ENCODE results near the gene SERPINF2.
A peak's percentile ranks its signal among the peaks of the same experiment; 100 is the strongest.

Gene SERPINF2

DNA sequence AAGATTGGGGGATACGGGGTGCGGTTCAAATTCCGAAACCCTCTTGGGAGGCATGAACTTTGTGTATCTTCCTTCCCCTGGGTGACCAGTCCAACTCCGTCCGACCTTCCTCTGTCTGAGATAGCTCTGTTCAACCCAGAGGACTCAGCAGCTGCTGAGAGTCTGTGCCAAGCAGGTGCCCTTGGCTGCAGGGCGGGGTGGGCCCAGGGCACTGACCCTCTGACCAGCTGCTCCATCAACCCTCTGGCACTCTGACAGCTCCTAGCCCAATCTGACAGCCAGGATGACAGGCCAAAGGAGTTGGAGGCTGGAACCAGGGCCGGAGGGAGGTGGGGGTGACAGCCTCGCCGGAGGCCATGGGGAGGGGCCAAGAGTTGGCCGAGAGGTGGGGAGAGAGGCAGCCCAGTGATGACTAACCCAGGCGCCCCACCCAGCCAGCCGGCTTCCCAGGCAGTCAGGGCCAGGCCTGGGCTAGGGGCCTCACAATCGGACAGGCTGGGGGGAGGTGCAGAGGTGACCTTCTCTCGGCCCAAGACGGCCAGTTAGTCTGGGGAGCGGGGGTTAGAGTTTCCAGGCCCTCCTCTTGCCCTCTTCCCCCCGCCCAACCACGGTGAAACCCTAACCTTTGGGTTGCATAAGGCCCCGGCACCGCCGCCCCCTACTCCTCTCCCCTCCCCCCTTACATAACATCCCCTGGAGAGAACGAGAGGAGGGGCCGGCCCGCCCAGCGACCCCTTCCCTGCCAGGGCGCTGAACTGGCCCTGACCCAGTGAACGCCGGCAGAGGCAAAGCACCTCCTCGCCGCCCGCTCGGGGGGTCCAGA lies 27.5 kb upstream of the SERPINF2 start:
- H3K9me3 Mint-ChIP-seq, result no peaks in the 10 kb centered on the region
- peaks cover 76% of the 10 kb centered on the region for H3K4me1 Mint-ChIP-seq
- peak overlapping the region; percentile 80 for H3K4me3 Mint-ChIP-seq
- H3K27ac Mint-ChIP-seq, result peak overlapping the region; percentile 83
- peak; percentile 56 for DNase-seq
- H3K27me3 Mint-ChIP-seq (ENCODE audit: low read depth, poor library complexity), result peaks cover 17% of the 10 kb centered on the region
- no peak for TF ChIP-seq CTCF (IDR thresholded peaks at IDR 0.05)
- no peaks in the 10 kb centered on the region for H3K36me3 Mint-ChIP-seq (ENCODE audit: low read depth)

GRCh38 chr17:1715803-1716075 lies 26.9 kb upstream of the SERPINF2 start:
- peak overlapping the region; percentile 83 for H3K4me3 Mint-ChIP-seq
- DNase-seq, result no peak
- H3K4me1 Mint-ChIP-seq, result peaks cover 77% of the 10 kb centered on the region
- no peak for TF ChIP-seq CTCF (IDR thresholded peaks at IDR 0.05)
- H3K36me3 Mint-ChIP-seq (ENCODE audit: low read depth), result no peaks in the 10 kb centered on the region
- peaks cover 15% of the 10 kb centered on the region for H3K27me3 Mint-ChIP-seq (ENCODE audit: low read depth, poor library complexity)
- peak overlapping the region; percentile 75 for H3K27ac Mint-ChIP-seq
- H3K9me3 Mint-ChIP-seq, result no peaks in the 10 kb centered on the region

GRCh38 chr17:1716076-1716911 lies 26.4 kb upstream of the SERPINF2 start:
- peak overlapping the region; percentile 100 for H3K27ac Mint-ChIP-seq
- H3K27me3 Mint-ChIP-seq (ENCODE audit: low read depth, poor library complexity), result peaks cover 10% of the 10 kb centered on the region
- peaks cover 73% of the 10 kb centered on the region for H3K4me1 Mint-ChIP-seq
- no peaks in the 10 kb centered on the region for H3K36me3 Mint-ChIP-seq (ENCODE audit: low read depth)
- TF ChIP-seq CTCF (IDR thresholded peaks at IDR 0.05), result no peak
- peak; percentile 100 for DNase-seq
- H3K4me3 Mint-ChIP-seq, result peak overlapping the region; percentile 92
- H3K9me3 Mint-ChIP-seq, result no peaks in the 10 kb centered on the region

- Mint-ChIP-seq H3K9me3 (no peaks in the 10 kb centered on the region), H3K4me3 (peak overlapping the region; percentile 92), H3K4me1 (peaks cover 65% of the 10 kb centered on the region), H3K36me3 (ENCODE audit: low read depth) (no peaks in the 10 kb centered on the region), H3K27me3 (ENCODE audit: low read depth, poor library complexity) (peaks cover 7% of the 10 kb centered on the region), H3K27ac (peak overlapping the region; percentile 100)
- peak; percentile 84 for DNase-seq
- TF ChIP-seq CTCF (IDR thresholded peaks at IDR 0.05), result no peak
Observed at GRCh38 chr17:1716912-1717695, 25.6 kb upstream of the SERPINF2 start.

GRCh38 chr17:1718362-1719165 lies 24.1 kb upstream of the SERPINF2 start:
- H3K4me1 Mint-ChIP-seq, result peaks cover 51% of the 10 kb centered on the region
- no peaks in the 10 kb centered on the region for H3K36me3 Mint-ChIP-seq (ENCODE audit: low read depth)
- peak overlapping the region; percentile 92 for H3K4me3 Mint-ChIP-seq
- DNase-seq, result no peak
- peaks cover 3% of the 10 kb centered on the region for H3K27me3 Mint-ChIP-seq (ENCODE audit: low read depth, poor library complexity)
- no peaks in the 10 kb centered on the region for H3K9me3 Mint-ChIP-seq
- TF ChIP-seq CTCF (IDR thresholded peaks at IDR 0.05), result no peak
- H3K27ac Mint-ChIP-seq, result peak overlapping the region; percentile 100

Data from nephron progenitor cell (in vitro differentiated cells).